Measurements from ENCODE around the gene PTPRM. TPM values are rescaled to one million over a fixed set of nuclear protein-coding genes. Genes with fewer than 3 reads are reported as not detected.

The PTPRM gene
- polyA plus RNA-seq, 2 of the 4 experiments (the other 2 are of a cell fraction) = 44.5 to 199 TPM

DNA sequence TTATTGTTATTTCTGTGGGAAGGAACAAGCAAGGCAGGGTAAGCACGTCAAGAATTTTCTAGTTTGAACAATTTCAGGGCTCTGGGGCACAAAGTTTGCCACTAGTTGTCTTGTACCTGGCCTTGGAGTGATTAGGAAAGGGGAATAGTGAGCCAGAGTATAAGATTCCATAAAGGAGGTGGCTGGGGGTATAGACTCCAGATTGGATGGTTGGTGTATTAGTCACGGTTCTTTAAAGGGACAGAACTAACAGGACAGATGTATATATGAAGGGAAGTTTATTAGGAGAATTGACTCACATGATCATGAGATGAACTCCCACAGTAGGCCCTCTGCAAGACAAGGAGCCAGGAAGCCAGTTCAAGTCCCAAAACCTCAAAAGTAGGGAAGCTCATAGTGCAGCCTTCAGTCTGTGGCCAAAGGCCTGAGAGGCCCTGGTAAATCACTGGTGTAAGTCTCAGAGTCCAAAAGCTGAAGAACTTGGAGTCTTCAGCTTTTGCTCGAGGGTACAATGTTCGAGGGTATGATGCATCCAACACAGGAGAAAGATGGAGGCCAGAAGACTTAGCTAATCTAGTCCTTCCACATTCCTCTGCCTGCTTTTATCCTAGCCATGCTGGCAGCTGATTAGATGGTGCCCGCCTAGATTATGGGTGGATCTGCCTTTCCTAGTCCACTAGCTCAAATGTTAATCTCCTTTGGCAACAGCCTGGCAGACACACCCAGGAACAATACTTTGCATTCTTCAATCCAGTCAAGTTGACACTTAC is 31.5 kb upstream of the PTPRM start:
- Histone ChIP-seq H3K27ac (no peak overlapping the region), H3K4me2 (no peak overlapping the region), H3K9me3 (peaks cover 8% of the 10 kb centered on the region; the same call in 2 of the 3 replicates), H3K4me1 (no peaks in the 10 kb centered on the region), H3K4me3 (no peak overlapping the region)
- FAIRE-seq = no peak
- POLR2A ChIA-PET = no interaction called here
- CTCF ChIA-PET = no interaction called here
- no peak for ATAC-seq
- WGBS (ENCODE audit: missing lambda C conversion rate) = 41% methylated on average over 5 of the region's 5 CpGs
- no peak for TF ChIP-seq RNF2 (IDR thresholded peaks at IDR 0.05; ENCODE audit: borderline replicate concordance, low read depth)
- TF ChIP-seq BCL3 (IDR thresholded peaks at IDR 0.05) = no peak
- TF ChIP-seq HOXA7 (CRISPR knock-in tag; IDR thresholded peaks at IDR 0.05) = no peak
- no peak for TF ChIP-seq ESRRA (IDR thresholded peaks at IDR 0.05; ENCODE audit: borderline replicate concordance, low read length)
- no peak for TF ChIP-seq PHF8 (IDR thresholded peaks at IDR 0.05; ENCODE audit: borderline replicate concordance, low read depth)
- no peak for TF ChIP-seq REST (IDR thresholded peaks at IDR 0.05)
- no peak for TF ChIP-seq RCOR1 (IDR thresholded peaks at IDR 0.05; ENCODE audit: low read depth, low read length)
- TF ChIP-seq MYC (IDR thresholded peaks at IDR 0.05; ENCODE audit: borderline replicate concordance, low read length) = no peak
- TF ChIP-seq CBX2 (IDR thresholded peaks at IDR 0.05; ENCODE audit: borderline replicate concordance, low read depth) = no peak
- TF ChIP-seq KDM1A (IDR thresholded peaks at IDR 0.05; ENCODE audit: low read depth) = no peak
- TF ChIP-seq HEYL (CRISPR knock-in tag; IDR thresholded peaks at IDR 0.05) = no peak
- TF ChIP-seq, protein P1, sequence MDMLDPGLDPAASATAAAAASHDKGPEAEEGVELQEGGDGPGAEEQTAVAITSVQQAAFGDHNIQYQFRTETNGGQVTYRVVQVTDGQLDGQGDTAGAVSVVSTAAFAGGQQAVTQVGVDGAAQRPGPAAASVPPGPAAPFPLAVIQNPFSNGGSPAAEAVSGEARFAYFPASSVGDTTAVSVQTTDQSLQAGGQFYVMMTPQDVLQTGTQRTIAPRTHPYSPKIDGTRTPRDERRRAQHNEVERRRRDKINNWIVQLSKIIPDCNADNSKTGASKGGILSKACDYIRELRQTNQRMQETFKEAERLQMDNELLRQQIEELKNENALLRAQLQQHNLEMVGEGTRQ (IDR thresholded peaks at IDR 0.05) = no peak
- TF ChIP-seq, protein P2, sequence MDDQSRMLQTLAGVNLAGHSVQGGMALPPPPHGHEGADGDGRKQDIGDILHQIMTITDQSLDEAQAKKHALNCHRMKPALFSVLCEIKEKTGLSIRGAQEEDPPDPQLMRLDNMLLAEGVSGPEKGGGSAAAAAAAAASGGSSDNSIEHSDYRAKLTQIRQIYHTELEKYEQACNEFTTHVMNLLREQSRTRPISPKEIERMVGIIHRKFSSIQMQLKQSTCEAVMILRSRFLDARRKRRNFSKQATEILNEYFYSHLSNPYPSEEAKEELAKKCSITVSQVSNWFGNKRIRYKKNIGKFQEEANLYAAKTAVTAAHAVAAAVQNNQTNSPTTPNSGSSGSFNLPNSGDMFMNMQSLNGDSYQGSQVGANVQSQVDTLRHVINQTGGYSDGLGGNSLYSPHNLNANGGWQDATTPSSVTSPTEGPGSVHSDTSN (IDR thresholded peaks at IDR 0.05) = no peak
- no peak for TF ChIP-seq CTCF (IDR thresholded peaks at IDR 0.05)
- TF ChIP-seq E2F6 (IDR thresholded peaks at IDR 0.05; ENCODE audit: borderline replicate concordance, low read depth) = no peak
- TF ChIP-seq JUNB (IDR thresholded peaks at IDR 0.05) = no peak
- no peak for DNase-seq (ENCODE audit: low read depth in 1 of 2, low spot score in 1 of 2)
